MCF 10A (cell line): ENCODE measurements around the gene GCA. TPM values are rescaled to one million over a fixed set of nuclear protein-coding genes. Genes with fewer than 3 reads are reported as not detected.

Experiments
- BruUV-seq: library from RNA; stranded (reverse); fragments of 400-500 nt; replicated peaks from 2 replicates; lab custom pipeline; 2021; lab: Mats Ljungman, UMichigan
- CTCF ChIA-PET: fragments of 300-600 bp; sonication (Branson Sonifier 250); formaldehyde crosslinking; extraction: SDS; loops from one replicate; lab custom pipeline; 2021; ENCODE audit warnings: antibody characterized with exemption, inconsistent platforms; lab: Yijun Ruan, JAX
- POLR2A ChIA-PET: fragments of 300-600, 350-650 bp; sonication (Branson Sonifier 250); formaldehyde crosslinking; extraction: SDS; loops from one replicate; lab custom pipeline; 2020; ENCODE audit warnings: antibody characterized with exemption, inconsistent platforms; lab: Yijun Ruan, JAX
- DNase-seq: peaks from one replicate; pipeline ENCODE4 v3.0.0-alpha.2; 2018; ENCODE audit not compliant: unreplicated experiment
- H3K27ac Mint-ChIP-seq: one replicate; pipeline ENCODE4 v1.8.0; 2022; ENCODE audit warnings: mild to moderate bottlenecking, low read depth, mixed read lengths; ENCODE audit not compliant: unreplicated experiment
- H3K27me3 Mint-ChIP-seq: one replicate; pipeline ENCODE4 v1.8.0; 2022; ENCODE audit warnings: mixed read lengths; ENCODE audit not compliant: insufficient read depth, unreplicated experiment
- H3K36me3 Mint-ChIP-seq: one replicate; pipeline ENCODE4 v1.8.0; 2022; ENCODE audit warnings: mild to moderate bottlenecking, moderate library complexity, mixed read lengths; ENCODE audit not compliant: insufficient read depth, unreplicated experiment
- H3K4me1 Mint-ChIP-seq: one replicate; pipeline ENCODE4 v1.8.0; 2022; ENCODE audit warnings: mixed read lengths; ENCODE audit not compliant: insufficient read depth, unreplicated experiment
- H3K4me3 Mint-ChIP-seq: one replicate; pipeline ENCODE4 v1.8.0; 2022; ENCODE audit warnings: mild to moderate bottlenecking, moderate library complexity, mixed read lengths; ENCODE audit not compliant: unreplicated experiment
- H3K9me3 Mint-ChIP-seq: one replicate; pipeline ENCODE4 v1.8.0; 2022; ENCODE audit warnings: mixed read lengths; ENCODE audit not compliant: unreplicated experiment
- CTCF ChIP-seq: fragments of 200-600 bp; IDR thresholded peaks from one replicate; pipeline ENCODE4 v1.8.0; 2022; ENCODE audit warnings: antibody characterized with exemption, mild to moderate bottlenecking; ENCODE audit not compliant: unreplicated experiment
- intact Hi-C: fragments of 100-400 bp; cut with micrococcal nuclease; formaldehyde crosslinking; loops from 2 replicates; pipeline ENCODE4 v1.14.1; 2022
- total RNA-seq: library from RNA; stranded (reverse); gene quantifications from 2 replicates; pipeline ENCODE4 v1.2.3, GENCODE V29; 2022

GCA gene
- total RNA-seq, 1 experiment from 2014 or later = 0.77 TPM

GRCh38 chr2:162342841-162343240, 1.1 kb upstream of the GCA start:
- Mint-ChIP-seq H3K4me1 (peaks cover 5% of the 10 kb centered on the region), H3K4me3 (no peak overlapping the region), H3K36me3 (no peaks in the 10 kb centered on the region), H3K27me3 (peaks cover 74% of the 10 kb centered on the region), H3K27ac (no peak overlapping the region), H3K9me3 (no peaks in the 10 kb centered on the region)
- POLR2A ChIA-PET = no interaction called here
- CTCF ChIA-PET = interaction anchor here (0.5 kb wide), 1 partner anchor 414 kb away, joined by 3 read pairs; no protein-coding TSS in a partner anchor
- TF ChIP-seq CTCF = no peak
- DNase-seq = no peak
- BruUV-seq = no TSS peak
- intact Hi-C loops = no loop called here

- ChIA-PET CTCF (interaction anchor here (0.5 kb wide), 1 partner anchor 414 kb away, joined by 3 read pairs; no protein-coding TSS in a partner anchor), POLR2A (no interaction called here)
- Mint-ChIP-seq H3K4me1 (peaks cover 5% of the 10 kb centered on the region), H3K4me3 (peak overlapping the region; percentile 71), H3K27ac (no peak overlapping the region), H3K9me3 (no peaks in the 10 kb centered on the region), H3K27me3 (peaks cover 80% of the 10 kb centered on the region), H3K36me3 (no peaks in the 10 kb centered on the region)
- no peak for DNase-seq
- TF ChIP-seq CTCF = no peak
- intact Hi-C loops = no loop called here
- BruUV-seq = no TSS peak
These were observed 474 bp upstream of the GCA start for GRCh38 chr2:162343492-162343823.

GRCh38 chr2:162344617-162344950, 652 bp downstream of the GCA start:
- no TSS peak for BruUV-seq
- TF ChIP-seq CTCF = no peak
- CTCF ChIA-PET = interaction anchor here (0.5 kb wide), 1 partner anchor 244 kb away, joined by 3 read pairs; no protein-coding TSS in a partner anchor
- H3K9me3 Mint-ChIP-seq = no peaks in the 10 kb centered on the region
- H3K27ac Mint-ChIP-seq = no peak overlapping the region
- peak overlapping the region; percentile 71 for H3K4me3 Mint-ChIP-seq
- intact Hi-C loops = no loop called here
- peaks cover 91% of the 10 kb centered on the region for H3K27me3 Mint-ChIP-seq
- no peak for DNase-seq
- POLR2A ChIA-PET = no interaction called here
- no peaks in the 10 kb centered on the region for H3K36me3 Mint-ChIP-seq
- H3K4me1 Mint-ChIP-seq = peaks cover 5% of the 10 kb centered on the region

- Mint-ChIP-seq H3K36me3 (no peaks in the 10 kb centered on the region), H3K27me3 (peaks cover 72% of the 10 kb centered on the region), H3K27ac (no peak overlapping the region), H3K9me3 (no peaks in the 10 kb centered on the region), H3K4me3 (no peak overlapping the region), H3K4me1 (no peaks in the 10 kb centered on the region)
- no TSS peak for BruUV-seq
- ChIA-PET CTCF (no interaction called here), POLR2A (no interaction called here)
- intact Hi-C loops = no loop called here
- no peak for DNase-seq
- no peak for TF ChIP-seq CTCF
These were observed 21.5 kb downstream of the GCA start for GRCh38 chr2:162365392-162365791.
